Neural progenitor cell (in vitro differentiated cells): Measurements from ENCODE around the gene GMPPB.

Experiments used
- EZH2 ChIP-seq: fragments of 200-600 bp; sonication (generic); IDR thresholded peaks from 2 replicates; pipeline ENCODE4 v1.6.1; 2017; ENCODE audit warnings: antibody characterized with exemption, mild to moderate bottlenecking, moderate library complexity
- EZH2phosphoT487 ChIP-seq: fragments of 200-600 bp; sonication (generic); IDR thresholded peaks from 2 replicates; pipeline ENCODE4 v1.6.1; 2017; ENCODE audit warnings: antibody characterized with exemption
- TF ChIP-seq, protein P1 (sequence below): fragments of 200-600 bp; sonication (generic); IDR thresholded peaks from 2 replicates; pipeline ENCODE4 v1.5.1; 2017; ENCODE audit warnings: antibody characterized with exemption, mild to moderate bottlenecking

DNA sequence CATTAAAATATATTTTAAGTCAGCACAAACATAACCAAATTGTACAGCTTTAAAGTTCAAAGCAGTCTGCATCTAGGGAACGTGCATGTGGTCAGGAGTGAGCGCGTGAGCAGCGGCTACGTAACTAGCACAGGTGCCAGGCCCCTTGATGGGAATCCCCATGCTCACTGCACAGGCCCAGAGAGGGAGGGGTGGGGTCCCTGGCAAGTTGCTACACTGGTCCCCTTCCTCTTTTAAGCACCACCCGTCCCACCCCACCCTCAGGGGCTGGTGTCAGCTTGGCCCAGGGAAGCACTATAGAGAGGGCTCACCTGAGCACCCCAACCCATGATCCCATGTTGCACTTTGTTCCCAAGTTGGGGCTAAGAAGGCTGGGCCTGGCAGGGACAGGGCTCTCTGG is 835 bp upstream of the GMPPB start:
- TF ChIP-seq EZH2, result no peak
- TF ChIP-seq EZH2phosphoT487, result no peak
- TF ChIP-seq, protein P1, sequence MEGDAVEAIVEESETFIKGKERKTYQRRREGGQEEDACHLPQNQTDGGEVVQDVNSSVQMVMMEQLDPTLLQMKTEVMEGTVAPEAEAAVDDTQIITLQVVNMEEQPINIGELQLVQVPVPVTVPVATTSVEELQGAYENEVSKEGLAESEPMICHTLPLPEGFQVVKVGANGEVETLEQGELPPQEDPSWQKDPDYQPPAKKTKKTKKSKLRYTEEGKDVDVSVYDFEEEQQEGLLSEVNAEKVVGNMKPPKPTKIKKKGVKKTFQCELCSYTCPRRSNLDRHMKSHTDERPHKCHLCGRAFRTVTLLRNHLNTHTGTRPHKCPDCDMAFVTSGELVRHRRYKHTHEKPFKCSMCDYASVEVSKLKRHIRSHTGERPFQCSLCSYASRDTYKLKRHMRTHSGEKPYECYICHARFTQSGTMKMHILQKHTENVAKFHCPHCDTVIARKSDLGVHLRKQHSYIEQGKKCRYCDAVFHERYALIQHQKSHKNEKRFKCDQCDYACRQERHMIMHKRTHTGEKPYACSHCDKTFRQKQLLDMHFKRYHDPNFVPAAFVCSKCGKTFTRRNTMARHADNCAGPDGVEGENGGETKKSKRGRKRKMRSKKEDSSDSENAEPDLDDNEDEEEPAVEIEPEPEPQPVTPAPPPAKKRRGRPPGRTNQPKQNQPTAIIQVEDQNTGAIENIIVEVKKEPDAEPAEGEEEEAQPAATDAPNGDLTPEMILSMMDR, result no peak
